Liver (tissue), 3 donors: Measurements from ENCODE around the gene CLDN6.

ENCODE experiments used
- ATF3 ChIP-seq: IDR thresholded peaks from 2 replicates; pipeline ENCODE4 v1.6.1; 2016; ENCODE audit warnings: antibody characterized with exemption
- CTCF ChIP-seq: fragments of 150-350 bp; IDR thresholded peaks from 2 replicates; pipeline ENCODE4 v1.5.1; 2017; ENCODE audit warnings: improper control_type of control experiment, low read depth, low read length; ENCODE audit not compliant: missing input control
- EGR1 ChIP-seq, 2 donors: IDR thresholded peaks; 2 replicates each; pipeline ENCODE4 v1.6.1; 2016 to 2018; ENCODE audit warnings: antibody characterized with exemption in 2 of 2, low read depth in 2 of 2
- FOXA1 ChIP-seq: IDR thresholded peaks from 2 replicates; pipeline ENCODE4 v1.6.1; 2016; ENCODE audit warnings: antibody characterized with exemption
- GABPA ChIP-seq, 2 donors: IDR thresholded peaks in 1 of 2; conservative IDR thresholded peaks in 1 of 2; 2 replicates each; pipeline ENCODE4 v1.6.1; 2016; ENCODE audit warnings: antibody characterized with exemption in 2 of 2, mild to moderate bottlenecking in 1 of 2, moderate library complexity in 1 of 2
- RAD21 ChIP-seq, 2 donors: IDR thresholded peaks; 2 replicates each; pipeline ENCODE4 v1.6.1; 2016; ENCODE audit warnings: antibody characterized with exemption in 2 of 2, mild to moderate bottlenecking in 2 of 2
- REST ChIP-seq: IDR thresholded peaks from 2 replicates; pipeline ENCODE4 v1.6.1; 2016; ENCODE audit warnings: antibody characterized with exemption, mild to moderate bottlenecking
- RXRA ChIP-seq, 2 donors: IDR thresholded peaks; 2 replicates each; pipeline ENCODE4 v1.6.1; 2017 to 2018; ENCODE audit warnings: antibody characterized with exemption in 2 of 2, mild to moderate bottlenecking in 1 of 2
- SP1 ChIP-seq: IDR thresholded peaks from 2 replicates; pipeline ENCODE4 v1.6.1; 2018; ENCODE audit warnings: antibody characterized with exemption, mild to moderate bottlenecking
- TAF1 ChIP-seq: conservative IDR thresholded peaks from 2 replicates; pipeline ENCODE4 v1.6.1; 2016; ENCODE audit warnings: antibody characterized with exemption, mild to moderate bottlenecking
- YY1 ChIP-seq: IDR thresholded peaks from 2 replicates; pipeline ENCODE4 v1.6.1; 2016; ENCODE audit warnings: antibody characterized with exemption, mild to moderate bottlenecking
- TF ChIP-seq, protein P1 (sequence below): IDR thresholded peaks from 2 replicates; pipeline ENCODE4 v1.6.1; 2016; ENCODE audit warnings: antibody characterized with exemption
- TF ChIP-seq, protein P2 (sequence below): IDR thresholded peaks from 2 replicates; pipeline ENCODE4 v1.6.1; 2016; ENCODE audit warnings: antibody characterized with exemption
- donor health status: healthy.
- donor health status: healthy.

DNA sequence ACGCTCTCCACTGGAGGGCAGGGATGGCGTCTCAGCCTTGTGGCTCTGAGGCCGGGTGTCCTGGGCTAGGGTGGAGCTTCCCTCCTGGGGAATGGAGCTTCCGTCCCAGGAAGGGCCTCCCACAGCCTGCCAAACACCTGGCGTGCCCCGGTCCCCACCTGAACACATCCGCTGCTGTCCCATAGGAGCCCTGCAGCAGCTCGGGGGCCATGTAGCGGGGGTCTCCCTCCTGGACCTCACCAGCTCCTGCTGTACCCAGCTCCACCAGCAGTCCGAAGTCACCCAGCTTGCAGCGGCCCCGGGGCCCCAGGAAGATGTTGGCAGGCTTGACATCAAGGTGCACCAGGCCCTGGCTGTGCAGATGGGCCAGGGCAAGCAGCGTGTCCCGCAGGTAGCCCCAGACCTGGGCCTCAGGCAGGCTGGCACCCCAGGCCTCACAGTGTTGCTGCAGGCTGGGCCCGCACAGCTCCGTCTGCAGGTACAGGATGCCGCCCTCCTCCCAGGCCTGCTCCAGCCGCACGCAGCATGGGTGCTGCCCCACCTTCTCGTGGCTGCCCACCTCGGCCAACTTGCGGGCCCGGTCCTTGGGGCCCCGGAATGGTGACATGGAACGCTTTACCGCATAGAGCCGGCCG is 42.7 kb downstream of the CLDN6 start:
- TF ChIP-seq ATF3 = no peak
- no peak for TF ChIP-seq RAD21 (IDR thresholded peaks at IDR 0.05)
- TF ChIP-seq CTCF = no peak
- no peak for TF ChIP-seq GABPA (IDR thresholded peaks at IDR 0.05 in 1 of 2, conservative IDR thresholded peaks at IDR 0.05 in 1 of 2)
- no peak for TF ChIP-seq FOXA1
- TF ChIP-seq REST = no peak
- no peak for TF ChIP-seq YY1
- TF ChIP-seq, protein P1, sequence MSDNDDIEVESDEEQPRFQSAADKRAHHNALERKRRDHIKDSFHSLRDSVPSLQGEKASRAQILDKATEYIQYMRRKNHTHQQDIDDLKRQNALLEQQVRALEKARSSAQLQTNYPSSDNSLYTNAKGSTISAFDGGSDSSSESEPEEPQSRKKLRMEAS = no peak
- TF ChIP-seq EGR1 (IDR thresholded peaks at IDR 0.05; ENCODE audit: low read depth in 2 of 2) = no peak
- no peak for TF ChIP-seq SP1
- TF ChIP-seq, protein P2, sequence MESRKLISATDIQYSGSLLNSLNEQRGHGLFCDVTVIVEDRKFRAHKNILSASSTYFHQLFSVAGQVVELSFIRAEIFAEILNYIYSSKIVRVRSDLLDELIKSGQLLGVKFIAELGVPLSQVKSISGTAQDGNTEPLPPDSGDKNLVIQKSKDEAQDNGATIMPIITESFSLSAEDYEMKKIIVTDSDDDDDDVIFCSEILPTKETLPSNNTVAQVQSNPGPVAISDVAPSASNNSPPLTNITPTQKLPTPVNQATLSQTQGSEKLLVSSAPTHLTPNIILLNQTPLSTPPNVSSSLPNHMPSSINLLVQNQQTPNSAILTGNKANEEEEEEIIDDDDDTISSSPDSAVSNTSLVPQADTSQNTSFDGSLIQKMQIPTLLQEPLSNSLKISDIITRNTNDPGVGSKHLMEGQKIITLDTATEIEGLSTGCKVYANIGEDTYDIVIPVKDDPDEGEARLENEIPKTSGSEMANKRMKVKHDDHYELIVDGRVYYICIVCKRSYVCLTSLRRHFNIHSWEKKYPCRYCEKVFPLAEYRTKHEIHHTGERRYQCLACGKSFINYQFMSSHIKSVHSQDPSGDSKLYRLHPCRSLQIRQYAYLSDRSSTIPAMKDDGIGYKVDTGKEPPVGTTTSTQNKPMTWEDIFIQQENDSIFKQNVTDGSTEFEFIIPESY = no peak
- TF ChIP-seq TAF1 = no peak
- no peak for TF ChIP-seq RXRA (IDR thresholded peaks at IDR 0.05)
